ENCODE results near the gene ESCO1. TPM values are rescaled to one million over a fixed set of nuclear protein-coding genes. Genes with fewer than 3 reads are reported as not detected.

ESCO1 gene
- total RNA-seq, 1 experiment from 2014 or later: 21.8 TPM

- intact Hi-C loops (cut with micrococcal nuclease; ENCODE audit: unreplicated experiment): no loop called here
- no peak for DNase-seq
- H3K9me3 Mint-ChIP-seq (ENCODE audit: low read depth, unreplicated experiment): no peaks in the 10 kb centered on the region
- no TSS peak for BruUV-seq (replicated peaks)
- H3K4me1 Mint-ChIP-seq (ENCODE audit: low read depth, unreplicated experiment): no peaks in the 10 kb centered on the region
- H3K36me3 Mint-ChIP-seq (ENCODE audit: insufficient read depth, unreplicated experiment): peaks cover 2% of the 10 kb centered on the region
- CTCF ChIA-PET: interaction anchor here (0.6 kb wide), 2 partner anchors 16 to 313 kb away, joined by 3 to 4 read pairs; no protein-coding TSS in a partner anchor
- H3K4me3 Mint-ChIP-seq (ENCODE audit: low read depth, unreplicated experiment): no peak overlapping the region
- no peak overlapping the region for H3K27ac Mint-ChIP-seq (ENCODE audit: unreplicated experiment)
- TF ChIP-seq CTCF (IDR thresholded peaks at IDR 0.05; ENCODE audit: unreplicated experiment): no peak
- H3K27me3 Mint-ChIP-seq (ENCODE audit: unreplicated experiment): no peaks in the 10 kb centered on the region
Observed at GRCh38 chr18:21507913-21508701, 92.4 kb downstream of the ESCO1 start.

GRCh38 chr18:21502661-21503060 is 97.8 kb downstream of the ESCO1 start:
- H3K9me3 Mint-ChIP-seq (ENCODE audit: low read depth, unreplicated experiment): no peaks in the 10 kb centered on the region
- DNase-seq: no peak
- no peaks in the 10 kb centered on the region for H3K4me1 Mint-ChIP-seq (ENCODE audit: low read depth, unreplicated experiment)
- peaks cover 4% of the 10 kb centered on the region for H3K36me3 Mint-ChIP-seq (ENCODE audit: insufficient read depth, unreplicated experiment)
- H3K27me3 Mint-ChIP-seq (ENCODE audit: unreplicated experiment): no peaks in the 10 kb centered on the region
- no TSS peak for BruUV-seq (replicated peaks)
- no peak overlapping the region for H3K4me3 Mint-ChIP-seq (ENCODE audit: low read depth, unreplicated experiment)
- CTCF ChIA-PET: interaction anchor here (0.6 kb wide), 2 partner anchors 29 to 116 kb away, joined by 3 to 5 read pairs; no protein-coding TSS in a partner anchor
- H3K27ac Mint-ChIP-seq (ENCODE audit: unreplicated experiment): no peak overlapping the region
- intact Hi-C loops (cut with micrococcal nuclease; ENCODE audit: unreplicated experiment): no loop called here
- no peak for TF ChIP-seq CTCF (IDR thresholded peaks at IDR 0.05; ENCODE audit: unreplicated experiment)

- TF ChIP-seq CTCF (IDR thresholded peaks at IDR 0.05; ENCODE audit: unreplicated experiment): no peak
- Mint-ChIP-seq H3K9me3 (ENCODE audit: low read depth, unreplicated experiment) (no peaks in the 10 kb centered on the region), H3K36me3 (ENCODE audit: insufficient read depth, unreplicated experiment) (peaks cover 4% of the 10 kb centered on the region), H3K4me1 (ENCODE audit: low read depth, unreplicated experiment) (no peaks in the 10 kb centered on the region), H3K4me3 (ENCODE audit: low read depth, unreplicated experiment) (no peak overlapping the region), H3K27me3 (ENCODE audit: unreplicated experiment) (no peaks in the 10 kb centered on the region), H3K27ac (ENCODE audit: unreplicated experiment) (no peak overlapping the region)
- intact Hi-C loops (cut with micrococcal nuclease; ENCODE audit: unreplicated experiment): loop anchor here (10.0 kb wide), 1 partner anchor 55 kb away; no protein-coding TSS in a partner anchor
- CTCF ChIA-PET: interaction anchor here (0.6 kb wide), 1 partner anchor 239 kb away, joined by 3 read pairs; no protein-coding TSS in a partner anchor
- DNase-seq: no peak
- BruUV-seq (replicated peaks): no TSS peak
Observed at GRCh38 chr18:21499997-21500396, 100.5 kb downstream of the ESCO1 start.

GRCh38 chr18:21496277-21496835 is 104.1 kb downstream of the ESCO1 start:
- intact Hi-C loops (cut with micrococcal nuclease; ENCODE audit: unreplicated experiment): loop anchor here (10.0 kb wide), 1 partner anchor 58 kb away; no protein-coding TSS in a partner anchor
- no peak for DNase-seq
- no peaks in the 10 kb centered on the region for H3K27me3 Mint-ChIP-seq (ENCODE audit: unreplicated experiment)
- TF ChIP-seq CTCF (IDR thresholded peaks at IDR 0.05; ENCODE audit: unreplicated experiment): no peak
- no peak overlapping the region for H3K27ac Mint-ChIP-seq (ENCODE audit: unreplicated experiment)
- no peaks in the 10 kb centered on the region for H3K9me3 Mint-ChIP-seq (ENCODE audit: low read depth, unreplicated experiment)
- BruUV-seq (replicated peaks): no TSS peak
- H3K36me3 Mint-ChIP-seq (ENCODE audit: insufficient read depth, unreplicated experiment): no peaks in the 10 kb centered on the region
- no peak overlapping the region for H3K4me3 Mint-ChIP-seq (ENCODE audit: low read depth, unreplicated experiment)
- CTCF ChIA-PET: interaction anchor here (0.9 kb wide), 1 partner anchor 338 kb away, joined by 4 read pairs; no protein-coding TSS in a partner anchor
- H3K4me1 Mint-ChIP-seq (ENCODE audit: low read depth, unreplicated experiment): no peaks in the 10 kb centered on the region

All from Calu3 (cell line).